Lung (tissue), 12 donors: ENCODE results near the gene PTGIS. TPM values are rescaled to one million over a fixed set of nuclear protein-coding genes. Genes with fewer than 3 reads are reported as not detected.

Experiments
- ATAC-seq: fragments of 200-7000 bp; cut with Tn5 transposase; one replicate; pipeline ENCODE4 v1.9.1; 2020; ENCODE audit warnings: moderate number of reproducible peaks; ENCODE audit not compliant: insufficient read depth, low FRiP score
- DNase-seq, 3 donors: peaks; one replicate each; pipeline ENCODE4 v3.0.0-alpha.2; 2013 to 2017
- H3K27ac ChIP-seq, 2 donors: one replicate each; pipeline ENCODE4 v1.5.1; 2013; ENCODE audit warnings: mild to moderate bottlenecking in 2 of 2, moderate library complexity in 2 of 2, control low read depth in 1 of 2, inconsistent platforms in 1 of 2, low read depth in 1 of 2, low read length in 1 of 2
- H3K27me3 ChIP-seq, 3 donors: one replicate each; pipeline ENCODE4 v1.5.1; 2013; ENCODE audit warnings: low read length in 2 of 3; ENCODE audit not compliant: control insufficient read depth in 3 of 3, insufficient read depth in 3 of 3
- H3K36me3 ChIP-seq, 4 donors: one replicate each; pipeline ENCODE4 v1.5.1; 2013; ENCODE audit warnings: low read length in 4 of 4, mild to moderate bottlenecking in 1 of 4, moderate library complexity in 1 of 4; ENCODE audit not compliant: control insufficient read depth in 4 of 4, insufficient read depth in 4 of 4
- H3K4me1 ChIP-seq, 5 donors: one replicate each; pipeline ENCODE4 v1.5.1; 2013; ENCODE audit warnings: low read length in 5 of 5, mild to moderate bottlenecking in 2 of 5, moderate library complexity in 1 of 5; ENCODE audit not compliant: control insufficient read depth in 5 of 5, insufficient read depth in 5 of 5
- H3K4me3 ChIP-seq: one replicate; pipeline ENCODE4 v1.5.1; 2013; ENCODE audit warnings: mild to moderate bottlenecking, control low read depth, moderate library complexity
- H3K9ac ChIP-seq, 2 donors: one replicate each; pipeline ENCODE4 v1.5.1; 2013; ENCODE audit warnings: low read length in 2 of 2, control low read depth in 1 of 2; ENCODE audit not compliant: insufficient read depth in 1 of 2
- H3K9me3 ChIP-seq, 4 donors: one replicate each; pipeline ENCODE4 v1.5.1; 2013; ENCODE audit warnings: low read length in 3 of 4, mild to moderate bottlenecking in 1 of 4, moderate library complexity in 1 of 4; ENCODE audit not compliant: control insufficient read depth in 4 of 4, insufficient read depth in 3 of 4
- CTCF ChIP-seq: IDR thresholded peaks from 2 replicates; pipeline ENCODE4 v1.5.1; 2012; ENCODE audit warnings: mild to moderate bottlenecking; ENCODE audit errors: control extremely low read depth, extremely low read depth
- WGBS, 2 donors: extraction: QIAGEN DNeasy Blood & Tissue Kit; methylation state at CpG; one replicate each; pipeline ENCODE4 v1.1.7; 2013; 5-methylcytosine and 5-hydroxymethylcytosine counted together
- polyA plus RNA-seq, 2 donors: library from polyadenylated mRNA; stranded (reverse); fragments of 200-250 nt; gene quantifications; one replicate each; pipeline ENCODE4 v1.2.1, GENCODE V29; 2013
- total RNA-seq, 2 donors: library from RNA; depleted of rRNA in 1 of 2; stranded (reverse); fragments of >200 nt in 1 of 2; gene quantifications; one replicate each; pipeline ENCODE4 v1.2.1, GENCODE V29; 2014 to 2021
- donor health status: control.
- donor health status: control.
- donor health status: Bipolar disorder and iron deficiency.
- donor health status: healthy.
- donor health status: DM: yes; HTN: yes; CAD: no.

Gene PTGIS
- total and polyA plus RNA-seq, 4 donors, result 5.3 to 43.8 (median 14.9) TPM

GRCh38 chr20:49593466-49594142, 25.7 kb upstream of the PTGIS start:
- no peak for TF ChIP-seq CTCF
- DNase-seq (no peak), ATAC-seq (no peak)
- Histone ChIP-seq H3K4me3 (no peak overlapping the region), H3K36me3 (no peaks in the 10 kb centered on the region), H3K4me1 (peaks cover 0 to 17% (median 2%) of the 10 kb centered on the region in 5 donors), H3K27ac (peak overlapping the region; percentile 1 to 35), H3K27me3 (no peaks in the 10 kb centered on the region), H3K9ac (no peak overlapping the region), H3K9me3 (no peaks in the 10 kb centered on the region)
- WGBS, 2 donors, result 79 to 87% methylated on average over 15 of the region's 15 CpGs

- no peak for DNase-seq
- Histone ChIP-seq H3K9ac (no peak overlapping the region), H3K36me3 (no peaks in the 10 kb centered on the region), H3K27me3 (no peaks in the 10 kb centered on the region), H3K4me3 (no peak overlapping the region), H3K27ac (no peak overlapping the region), H3K4me1 (peaks cover 0 to 20% (median 6%) of the 10 kb centered on the region in 5 donors), H3K9me3 (no peaks in the 10 kb centered on the region)
- ATAC-seq, result no peak
- no peak for TF ChIP-seq CTCF
These were observed 24.2 kb upstream of the PTGIS start for GRCh38 chr20:49592120-49592519.

- ATAC-seq (no peak), DNase-seq (peak in 2 of 3 donors; percentile 56 to 57)
- no peak overlapping the region for H3K9ac ChIP-seq
- H3K4me1 ChIP-seq, result peaks cover 0 to 20% (median 6%) of the 10 kb centered on the region in 5 donors
- 62 to 79% methylated on average over 4 of the region's 4 CpGs for WGBS, 2 donors
- no peak overlapping the region for H3K4me3 ChIP-seq
- no peaks in the 10 kb centered on the region for H3K36me3 ChIP-seq
- no peaks in the 10 kb centered on the region for H3K27me3 ChIP-seq
- no peak for TF ChIP-seq CTCF
- no peaks in the 10 kb centered on the region for H3K9me3 ChIP-seq
- peak overlapping the region in 1 of 2 donors; percentile 56 for H3K27ac ChIP-seq
These were observed 23.4 kb upstream of the PTGIS start for GRCh38 chr20:49591217-49591865.
